HG03565 (cell line): ENCODE data around the gene RBCK1.
"Not testable (repeated sequence)": the region's sequence is repeated elsewhere in the genome, so short reads cannot be mapped to it uniquely, and the experiment has no call there.

Experiments
- ATAC-seq: cut with Tn5 transposase; IDR thresholded peaks from one replicate; pipeline ENCODE4 v1.9.1; 2021; ENCODE audit warnings: mild to moderate bottlenecking, moderate library complexity; ENCODE audit not compliant: unreplicated experiment

Gene RBCK1

DNA sequence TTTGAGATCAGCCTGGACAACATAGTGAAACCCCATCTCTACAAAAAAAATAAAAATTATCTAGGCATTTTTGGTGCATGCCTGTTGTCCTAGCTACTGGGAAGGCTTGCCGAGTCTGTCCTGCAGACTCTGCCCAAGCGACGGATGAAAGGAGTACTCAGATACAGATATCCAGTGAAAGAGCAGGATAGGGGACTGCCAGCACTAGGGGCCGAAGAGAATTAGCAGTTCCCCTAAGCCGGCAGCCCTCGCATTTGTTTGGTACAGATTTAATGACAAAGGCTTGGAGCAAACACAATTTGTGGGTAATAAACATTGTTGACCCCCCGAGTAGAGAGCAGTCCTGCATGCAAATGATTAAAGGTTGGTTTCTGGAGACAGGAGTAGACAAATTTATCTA lies 59.7 kb downstream of the RBCK1 start:
- no peak for ATAC-seq

DNA sequence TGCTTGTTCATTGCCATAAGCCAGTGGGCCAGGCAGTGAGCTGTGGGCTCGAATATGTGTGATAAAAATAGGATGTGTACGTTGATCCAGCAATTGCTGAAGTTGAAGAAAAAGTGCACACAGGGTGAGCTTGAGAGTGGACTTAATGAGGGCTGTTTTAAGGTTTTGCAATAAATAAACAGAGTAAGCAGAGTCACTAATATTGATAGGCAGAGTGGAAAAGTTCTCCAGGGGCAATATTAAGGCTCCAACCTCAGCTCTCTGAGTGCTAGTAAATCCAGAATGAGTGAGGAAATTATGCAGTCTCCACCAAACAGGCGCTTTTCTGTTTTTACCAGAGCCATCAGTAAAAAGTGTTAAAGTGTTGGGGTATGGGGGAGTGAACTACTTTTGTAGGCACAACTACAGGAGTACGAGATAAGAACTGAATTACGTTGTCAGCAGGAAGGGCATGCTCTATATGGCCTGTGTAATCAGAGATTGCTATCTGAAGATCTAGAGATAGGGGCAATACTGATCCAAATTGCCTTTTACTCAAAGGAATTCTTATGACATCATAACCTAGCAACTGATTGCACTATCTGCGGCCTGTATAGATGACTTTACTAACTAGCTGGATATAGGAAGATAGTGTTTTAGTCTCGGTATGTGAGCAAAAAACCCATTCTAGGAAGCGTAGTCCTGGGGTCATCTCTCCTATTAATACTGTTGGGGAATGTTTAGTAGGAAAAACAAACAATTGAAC lies 61.8 kb downstream of the RBCK1 start:
- ATAC-seq, result no peak

DNA sequence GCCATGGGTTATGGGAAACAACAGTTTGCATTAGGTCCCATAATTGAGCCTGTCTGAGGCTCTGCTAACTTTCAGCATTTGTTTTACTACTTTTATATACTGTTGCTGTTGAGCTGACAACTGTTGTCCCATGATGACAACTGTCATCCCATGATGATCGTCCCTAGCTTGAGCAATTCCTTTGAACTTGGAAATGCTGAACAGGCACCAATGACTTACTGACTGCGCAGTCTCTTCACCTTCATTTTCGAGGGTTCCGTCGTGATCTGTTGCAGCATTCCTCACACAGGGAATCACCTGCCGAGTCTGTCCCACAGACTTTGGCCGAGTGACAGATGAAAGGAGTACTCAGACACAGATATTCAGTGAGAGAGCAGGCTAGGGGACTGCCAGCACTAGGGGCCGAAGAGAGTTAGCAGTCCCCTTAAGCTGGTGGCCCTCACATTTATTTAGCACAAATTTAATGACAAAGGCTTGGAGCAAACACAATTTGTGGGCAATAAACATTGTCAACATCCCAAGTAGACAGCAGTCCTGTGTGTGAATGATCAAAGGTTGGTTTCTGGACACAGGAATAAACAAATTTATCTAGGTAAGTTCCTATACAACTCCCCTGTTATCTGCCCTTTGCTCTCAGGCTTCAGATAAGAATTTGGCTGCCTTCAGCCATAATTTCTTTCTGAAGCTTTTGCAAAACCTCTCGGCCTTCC lies 64.2 kb downstream of the RBCK1 start:
- ATAC-seq, result no peak

DNA sequence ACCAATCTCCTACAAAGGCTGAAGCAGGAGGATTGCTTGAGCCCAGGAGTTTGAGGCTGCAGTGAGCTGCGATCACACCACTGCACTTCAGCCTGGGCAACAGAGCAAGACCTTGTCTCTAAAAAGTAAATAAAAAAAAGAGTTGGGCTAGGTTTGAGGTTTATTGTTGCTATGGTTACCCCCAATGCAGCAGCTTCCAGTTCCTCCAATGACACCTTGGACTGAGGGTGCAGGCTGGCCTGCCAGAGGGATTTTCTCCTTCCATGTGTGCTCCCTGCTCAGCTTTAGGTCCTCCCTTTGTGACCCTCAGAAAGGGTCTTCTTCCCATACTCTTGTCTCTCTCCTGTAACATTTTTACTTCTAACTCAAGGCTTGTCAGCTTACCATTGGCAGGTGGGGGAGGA lies 64.8 kb downstream of the RBCK1 start:
- ATAC-seq, result no peak

DNA sequence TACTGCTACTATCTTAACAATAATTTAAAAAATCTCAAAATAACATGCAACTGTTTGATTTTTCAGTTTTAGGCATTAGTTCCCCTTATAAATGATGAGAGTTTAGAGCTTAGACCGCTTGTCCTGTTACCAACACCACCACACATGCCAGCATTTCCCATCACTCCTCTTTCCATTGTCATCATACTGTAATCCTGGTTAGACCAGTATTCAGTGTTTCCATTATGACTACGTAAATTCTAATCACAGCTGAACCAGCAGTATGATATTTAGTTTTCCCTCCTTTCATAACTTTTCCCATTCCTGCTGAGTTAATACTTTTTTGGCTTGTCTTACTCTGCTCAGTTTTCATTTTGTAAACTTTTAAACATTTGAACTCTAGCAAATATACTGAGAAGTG lies 66.5 kb downstream of the RBCK1 start:
- no peak for ATAC-seq

DNA sequence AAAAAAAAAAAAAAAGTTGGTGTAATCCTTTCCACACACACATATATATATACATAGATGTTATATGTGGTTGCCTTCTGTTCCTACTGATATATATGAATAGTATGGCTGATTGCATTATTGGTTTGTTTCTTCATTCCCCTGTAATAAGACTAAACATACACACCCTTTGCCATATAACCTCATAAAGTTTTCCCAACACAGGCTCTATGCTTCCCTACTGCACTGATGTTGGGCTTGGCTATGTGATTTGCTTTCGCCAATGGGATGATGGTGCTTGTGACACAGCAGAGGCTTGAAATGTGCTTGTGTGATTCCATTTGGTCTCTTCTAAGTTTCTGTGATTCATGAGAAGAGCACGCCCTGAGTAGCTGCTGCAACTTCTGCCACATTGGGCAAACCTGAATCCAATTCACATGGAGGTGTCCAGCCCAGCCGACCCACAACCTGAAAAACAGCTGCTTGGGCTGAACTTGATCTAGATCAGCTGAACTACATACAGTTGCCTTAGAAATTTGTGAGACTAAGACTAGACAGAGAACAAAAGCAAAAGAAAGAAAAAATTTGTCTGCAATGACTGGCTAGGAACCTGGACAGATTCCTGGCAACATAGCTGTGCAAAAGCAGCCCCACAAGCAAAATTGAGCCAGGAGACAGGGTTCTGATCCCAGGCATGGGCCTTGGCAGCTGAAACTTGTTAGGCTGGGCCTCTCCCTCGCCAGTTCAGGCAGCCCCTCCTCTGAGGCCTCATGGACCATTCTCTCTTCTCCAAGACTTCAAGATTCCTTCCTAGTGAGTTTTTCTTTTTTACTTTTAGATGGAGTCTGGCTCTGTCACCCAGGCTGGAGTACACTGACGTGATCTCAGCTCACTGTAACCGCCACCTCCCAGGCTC lies 67.6 kb downstream of the RBCK1 start:
- no peak for ATAC-seq

DNA sequence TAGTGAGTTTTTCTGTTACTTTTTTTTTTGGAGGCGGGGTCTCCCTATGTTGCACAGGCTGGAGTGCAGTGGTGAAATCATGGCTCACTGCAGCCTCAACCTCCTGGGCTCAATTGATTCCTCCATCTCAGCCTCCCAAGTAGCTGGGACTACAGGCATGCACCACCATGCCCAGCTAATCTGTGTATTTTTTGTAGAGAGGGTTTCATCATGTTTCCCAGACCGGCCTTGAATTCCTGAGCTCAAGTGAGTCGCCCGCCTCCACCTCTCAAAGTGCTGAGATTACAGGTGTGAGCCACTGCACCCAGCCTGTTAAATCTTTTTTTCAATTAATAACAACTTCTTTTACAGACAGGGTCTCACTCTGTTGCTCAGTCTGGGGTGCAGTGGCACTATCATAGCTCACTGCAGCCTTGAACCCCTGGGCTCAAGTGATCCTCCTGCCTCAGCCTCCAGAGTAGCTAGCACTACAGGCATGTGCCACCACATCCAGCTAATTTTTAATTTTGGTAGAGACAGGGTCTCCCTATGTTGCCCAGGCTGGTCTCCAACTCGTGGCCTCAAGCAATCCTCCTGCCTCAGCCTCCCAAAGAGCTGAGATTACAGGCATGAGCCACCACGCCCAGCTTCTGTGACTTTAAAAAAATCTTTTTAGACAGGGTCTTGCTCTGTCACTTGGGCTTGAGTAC lies 68.6 kb downstream of the RBCK1 start:
- ATAC-seq, result not testable (repeated sequence)

DNA sequence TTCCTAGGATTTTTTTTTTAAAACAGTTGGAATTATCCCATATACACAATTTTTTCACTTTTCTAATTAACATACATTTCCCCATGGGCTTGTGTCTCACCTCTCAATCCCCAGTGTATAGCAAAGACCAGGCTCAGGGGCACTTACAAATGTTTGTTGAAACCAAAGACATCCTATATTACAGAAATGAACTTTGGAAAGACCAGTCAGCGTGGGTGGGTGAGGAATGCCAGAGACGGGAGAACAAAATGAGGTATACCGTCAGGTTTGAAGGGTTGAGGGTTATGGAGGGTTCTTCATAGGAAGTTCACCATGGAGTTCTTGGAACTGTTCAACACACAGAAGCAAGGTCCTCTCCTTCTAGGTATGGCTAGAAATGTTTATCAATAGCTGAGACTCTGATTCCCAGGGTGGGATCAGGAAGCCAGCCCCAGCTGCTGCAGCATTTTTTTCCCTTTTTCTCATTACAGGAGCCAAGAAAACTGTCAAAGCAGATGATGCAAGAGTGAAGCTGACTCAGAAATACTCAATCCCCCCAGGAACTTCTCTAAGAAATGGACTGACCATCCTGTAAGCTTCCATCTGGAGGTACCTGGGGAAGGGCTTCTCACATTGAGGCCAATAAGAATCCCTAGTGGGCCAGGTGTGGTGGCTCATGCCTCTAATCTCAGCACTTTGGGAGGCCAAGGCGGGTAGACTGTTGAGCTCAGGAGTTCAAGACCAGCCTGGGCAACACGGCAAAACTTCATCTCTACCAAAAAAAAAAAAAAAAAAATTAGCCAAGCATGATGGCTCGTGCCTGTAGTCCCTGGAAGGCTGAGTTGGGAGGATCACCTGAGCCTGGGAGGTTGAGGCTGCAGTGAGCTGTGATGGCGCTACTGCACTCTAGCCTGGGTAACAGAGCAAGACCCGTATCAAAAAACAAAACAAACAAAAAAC lies 70.2 kb downstream of the RBCK1 start:
- ATAC-seq, result no peak

DNA sequence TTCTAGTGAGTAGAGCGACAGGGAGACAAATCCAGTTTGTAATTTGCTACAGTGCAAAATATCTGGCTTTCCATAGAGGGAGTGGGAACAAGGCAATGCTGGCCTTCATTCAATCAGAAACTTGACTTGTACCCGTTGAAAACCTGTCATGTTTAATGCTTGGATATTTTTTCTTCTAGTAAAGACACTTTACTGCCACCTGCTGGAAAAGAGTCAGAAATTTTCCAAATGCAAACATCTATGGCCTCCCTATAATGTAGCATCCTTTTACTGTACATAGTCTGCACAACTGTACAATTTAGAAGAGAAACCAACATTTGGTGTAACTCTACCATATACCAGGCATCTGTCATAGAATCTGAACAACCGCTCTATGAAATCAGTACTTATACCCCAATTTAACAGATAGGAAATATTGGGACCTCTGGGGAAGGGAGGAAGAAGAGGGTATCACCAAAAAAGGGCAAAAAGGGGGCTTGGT lies 70.9 kb downstream of the RBCK1 start:
- ATAC-seq, result no peak

DNA sequence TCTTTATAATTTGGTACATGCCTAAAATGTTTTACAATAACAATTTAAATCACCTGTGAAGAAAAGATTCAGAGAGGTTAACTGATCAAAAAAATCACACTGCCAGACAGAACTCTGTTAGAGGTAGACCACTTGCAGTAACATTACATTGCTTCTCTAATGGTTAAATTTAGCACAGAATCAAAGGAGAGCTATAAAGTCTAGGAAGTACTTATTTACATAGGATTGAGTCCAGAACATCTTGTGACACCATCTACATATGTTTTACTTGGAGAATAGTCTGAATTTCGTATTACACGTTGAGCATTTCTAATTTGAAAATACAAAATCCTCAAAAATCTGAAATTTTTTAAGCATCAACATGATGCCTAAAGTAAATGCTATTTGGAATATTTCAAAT lies 71.4 kb downstream of the RBCK1 start:
- no peak for ATAC-seq

DNA sequence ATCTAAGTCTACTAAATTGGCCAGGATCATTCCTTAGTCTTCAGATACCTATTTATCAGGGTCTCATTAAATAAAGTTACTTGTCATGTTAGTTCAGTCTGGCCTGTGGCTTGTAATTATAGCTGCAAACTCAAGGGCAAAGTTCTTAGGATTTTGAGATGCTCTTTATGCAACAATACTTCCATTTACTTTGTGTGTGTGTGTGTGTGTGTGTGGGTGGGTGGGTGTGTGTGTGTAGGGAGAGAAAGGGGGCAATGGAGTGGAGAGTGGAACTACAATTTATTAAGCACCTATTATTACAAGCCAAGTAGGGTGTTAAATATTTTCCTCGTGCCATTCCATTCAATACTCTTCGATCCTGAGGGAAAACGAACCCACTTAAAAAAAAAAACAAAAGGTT lies 71.9 kb downstream of the RBCK1 start:
- ATAC-seq, result no peak

DNA sequence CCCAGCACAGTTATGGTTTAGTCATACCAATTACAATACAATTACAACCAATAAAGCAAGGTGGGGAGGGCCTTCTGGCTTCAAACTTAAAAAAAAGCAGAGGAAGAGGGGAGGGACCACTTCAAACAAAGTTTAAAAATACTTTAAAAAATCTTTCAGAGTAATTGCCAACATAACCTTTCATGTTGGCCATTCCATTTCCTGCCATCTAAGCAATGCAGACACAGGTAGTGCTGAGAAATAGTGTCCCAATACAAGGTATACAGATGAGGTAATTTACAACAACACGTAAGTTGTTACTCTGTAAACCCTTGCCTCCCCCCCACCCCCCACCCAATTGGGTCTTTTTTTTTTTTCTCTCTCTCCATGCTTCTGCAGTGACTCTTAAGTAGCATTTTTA lies 73.1 kb downstream of the RBCK1 start:
- ATAC-seq, result no peak
